ENCODE measurements around the gene HPS3.
"Not testable (repeated sequence)": the region's sequence is repeated elsewhere in the genome, so short reads cannot be mapped to it uniquely, and the experiment has no call there.

HPS3 gene

GRCh38 chr3:149214702-149215101 lies 85.3 kb downstream of the HPS3 start:
- H3K36me3 ChIP-seq (ENCODE audit: control insufficient read depth, insufficient read depth, low read length), result no peaks in the 10 kb centered on the region
- no peak overlapping the region for H3K4me3 ChIP-seq (replicated peaks; ENCODE audit: low read depth, low read length)
- no peaks in the 10 kb centered on the region for H3K27me3 ChIP-seq (replicated peaks; ENCODE audit: control insufficient read depth, insufficient read depth, low read length)
- TF ChIP-seq CTCF (IDR thresholded peaks at IDR 0.05; ENCODE audit: insufficient read depth, low read length, poor library complexity, severe bottlenecking), result no peak
- DNase-seq (ENCODE audit: extremely low read depth, insufficient read length), result no peak

- Histone ChIP-seq H3K36me3 (ENCODE audit: control insufficient read depth, insufficient read depth, low read length) (no peaks in the 10 kb centered on the region), H3K4me3 (replicated peaks; ENCODE audit: low read depth, low read length) (no peak overlapping the region), H3K27me3 (replicated peaks; ENCODE audit: control insufficient read depth, insufficient read depth, low read length) (no peaks in the 10 kb centered on the region)
- no peak for TF ChIP-seq CTCF (IDR thresholded peaks at IDR 0.05; ENCODE audit: insufficient read depth, low read length, poor library complexity, severe bottlenecking)
- DNase-seq (ENCODE audit: extremely low read depth, insufficient read length), result no peak
These were observed 86.1 kb downstream of the HPS3 start for GRCh38 chr3:149215515-149215914.

- DNase-seq (ENCODE audit: extremely low read depth, insufficient read length), result no peak
- TF ChIP-seq CTCF (IDR thresholded peaks at IDR 0.05; ENCODE audit: insufficient read depth, low read length, poor library complexity, severe bottlenecking), result no peak
- no peak overlapping the region for H3K4me3 ChIP-seq (replicated peaks; ENCODE audit: low read depth, low read length)
- H3K27me3 ChIP-seq (replicated peaks; ENCODE audit: control insufficient read depth, insufficient read depth, low read length), result no peaks in the 10 kb centered on the region
- H3K36me3 ChIP-seq (ENCODE audit: control insufficient read depth, insufficient read depth, low read length), result no peaks in the 10 kb centered on the region
These were observed 86.9 kb downstream of the HPS3 start for GRCh38 chr3:149216193-149216869.

- no peak overlapping the region for H3K4me3 ChIP-seq (replicated peaks; ENCODE audit: low read depth, low read length)
- no peaks in the 10 kb centered on the region for H3K27me3 ChIP-seq (replicated peaks; ENCODE audit: control insufficient read depth, insufficient read depth, low read length)
- H3K36me3 ChIP-seq (ENCODE audit: control insufficient read depth, insufficient read depth, low read length), result no peaks in the 10 kb centered on the region
- no peak for TF ChIP-seq CTCF (IDR thresholded peaks at IDR 0.05; ENCODE audit: insufficient read depth, low read length, poor library complexity, severe bottlenecking)
- DNase-seq (ENCODE audit: extremely low read depth, insufficient read length), result no peak
These were observed 87.9 kb downstream of the HPS3 start for GRCh38 chr3:149217347-149217746.

- H3K4me3 ChIP-seq (replicated peaks; ENCODE audit: low read depth, low read length); H3K36me3 ChIP-seq (ENCODE audit: control insufficient read depth, insufficient read depth, low read length); DNase-seq (ENCODE audit: extremely low read depth, insufficient read length); H3K27me3 ChIP-seq (replicated peaks; ENCODE audit: control insufficient read depth, insufficient read depth, low read length): not testable (repeated sequence)
These were observed 90.1 kb downstream of the HPS3 start for GRCh38 chr3:149219380-149220121.

GRCh38 chr3:149221783-149222517 lies 92.5 kb downstream of the HPS3 start, which contains the start of gene CP:
Gene CP (minus strand): TSS chr3:149221829. CDS start chr3:149221792, 37 bp downstream.
- H3K27me3 ChIP-seq (replicated peaks; ENCODE audit: control insufficient read depth, insufficient read depth, low read length), result no peaks in the 10 kb centered on the region
- H3K36me3 ChIP-seq (ENCODE audit: control insufficient read depth, insufficient read depth, low read length), result no peaks in the 10 kb centered on the region
- TF ChIP-seq CTCF (IDR thresholded peaks at IDR 0.05; ENCODE audit: insufficient read depth, low read length, poor library complexity, severe bottlenecking), result no peak
- no peak for DNase-seq (ENCODE audit: extremely low read depth, insufficient read length)
- H3K4me3 ChIP-seq (replicated peaks; ENCODE audit: low read depth, low read length), result no peak within 1 kb of the TSS

Data from GM06990 (cell line).